PC-3 (cell line): ENCODE data around the gene NR4A3.

Experiments used
- EZH2 ChIP-seq: fragments of 300-600 bp; sonication (generic); IDR thresholded peaks from one replicate; pipeline ENCODE4 v1.6.1; 2017; ENCODE audit warnings: antibody characterized with exemption, mild to moderate bottlenecking, low read length; ENCODE audit not compliant: unreplicated experiment
- EZH2phosphoT487 ChIP-seq: fragments of 300-600 bp; sonication (generic); IDR thresholded peaks from 2 replicates; pipeline ENCODE4 v1.6.1; 2018; ENCODE audit warnings: mild to moderate bottlenecking, antibody characterized with exemption, low read length, borderline replicate concordance
- TF ChIP-seq, protein P1 (sequence below): fragments of 300-600 bp; sonication (generic); conservative IDR thresholded peaks from 2 replicates; pipeline ENCODE4 v1.5.1; 2017; ENCODE audit warnings: antibody characterized with exemption, low read depth, mild to moderate bottlenecking, low read length

DNA sequence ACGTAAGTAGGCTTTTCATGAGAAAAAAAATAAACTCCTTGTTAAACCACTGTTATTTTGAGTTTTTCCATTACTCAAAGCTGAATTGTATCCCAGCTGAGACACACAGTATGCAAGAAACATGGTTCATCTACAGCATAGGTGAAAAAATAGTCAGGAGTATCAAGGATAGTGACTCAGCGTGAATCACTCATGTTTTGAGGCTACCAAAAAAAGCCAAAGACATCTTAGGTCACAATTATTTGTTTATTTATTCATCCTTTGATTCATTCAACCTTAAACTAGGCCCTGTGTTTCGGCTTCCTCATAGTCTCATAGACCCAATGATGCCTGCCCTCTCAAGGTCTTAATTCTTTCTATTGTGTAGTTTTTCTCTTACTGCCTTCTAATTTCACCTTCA is 51.8 kb downstream of the NR4A3 start:
- TF ChIP-seq EZH2, result no peak
- TF ChIP-seq, protein P1, sequence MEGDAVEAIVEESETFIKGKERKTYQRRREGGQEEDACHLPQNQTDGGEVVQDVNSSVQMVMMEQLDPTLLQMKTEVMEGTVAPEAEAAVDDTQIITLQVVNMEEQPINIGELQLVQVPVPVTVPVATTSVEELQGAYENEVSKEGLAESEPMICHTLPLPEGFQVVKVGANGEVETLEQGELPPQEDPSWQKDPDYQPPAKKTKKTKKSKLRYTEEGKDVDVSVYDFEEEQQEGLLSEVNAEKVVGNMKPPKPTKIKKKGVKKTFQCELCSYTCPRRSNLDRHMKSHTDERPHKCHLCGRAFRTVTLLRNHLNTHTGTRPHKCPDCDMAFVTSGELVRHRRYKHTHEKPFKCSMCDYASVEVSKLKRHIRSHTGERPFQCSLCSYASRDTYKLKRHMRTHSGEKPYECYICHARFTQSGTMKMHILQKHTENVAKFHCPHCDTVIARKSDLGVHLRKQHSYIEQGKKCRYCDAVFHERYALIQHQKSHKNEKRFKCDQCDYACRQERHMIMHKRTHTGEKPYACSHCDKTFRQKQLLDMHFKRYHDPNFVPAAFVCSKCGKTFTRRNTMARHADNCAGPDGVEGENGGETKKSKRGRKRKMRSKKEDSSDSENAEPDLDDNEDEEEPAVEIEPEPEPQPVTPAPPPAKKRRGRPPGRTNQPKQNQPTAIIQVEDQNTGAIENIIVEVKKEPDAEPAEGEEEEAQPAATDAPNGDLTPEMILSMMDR, result no peak
- TF ChIP-seq EZH2phosphoT487, result no peak
